DND-41 (cell line): ENCODE data around the gene MYBPC1.
"Not testable (repeated sequence)": the region's sequence is repeated elsewhere in the genome, so short reads cannot be mapped to it uniquely, and the experiment has no call there.

Experiments used
- ATAC-seq: fragments of 200-7000 bp; cut with Tn5 transposase; 3 replicates; pipeline ENCODE4 v1.9.1; 2021; ENCODE audit warnings: low read depth; ENCODE audit not compliant: insufficient read depth
- DNase-seq: peaks from one replicate; pipeline ENCODE4 v3.0.0-alpha.2; 2020
- H2AFZ ChIP-seq: 2 replicates; pipeline ENCODE4 v1.6.0; 2012; ENCODE audit warnings: low read depth, low read length
- H3K27ac ChIP-seq: 2 replicates; pipeline ENCODE4 v1.5.1; 2012; ENCODE audit warnings: low read length, inconsistent platforms
- H3K27me3 ChIP-seq: fragments of 200-600 bp; sonication (generic); 2 replicates; pipeline ENCODE4 v1.6.0; 2012; ENCODE audit warnings: low read length, mild to moderate bottlenecking, inconsistent platforms; ENCODE audit not compliant: insufficient read depth, poor library complexity
- H3K36me3 ChIP-seq: 2 replicates; pipeline ENCODE4 v1.5.1; 2012; ENCODE audit warnings: low read length, inconsistent platforms; ENCODE audit not compliant: insufficient read depth
- H3K4me1 ChIP-seq: 2 replicates; pipeline ENCODE4 v1.5.1; 2012; ENCODE audit warnings: mild to moderate bottlenecking, low read length; ENCODE audit not compliant: insufficient read depth
- H3K4me2 ChIP-seq: 2 replicates; pipeline ENCODE4 v1.6.0; 2012; ENCODE audit warnings: mild to moderate bottlenecking, moderate library complexity, low read length, inconsistent platforms; ENCODE audit not compliant: insufficient read depth
- H3K4me3 ChIP-seq, 2 experiments: fragments of 200-600 bp in 1 of 2; shearing (Covaris generic) in 1 of 2; 2 replicates each; pipeline ENCODE4 v1.5.1; 2012 to 2016; ENCODE audit warnings: inconsistent platforms in 2 of 2, low read length in 2 of 2, mild to moderate bottlenecking in 2 of 2, low read depth in 1 of 2, moderate library complexity in 1 of 2
- H3K79me2 ChIP-seq: 2 replicates; pipeline ENCODE4 v1.6.0; 2012; ENCODE audit warnings: low read length, inconsistent platforms; ENCODE audit not compliant: insufficient read depth
- H3K9ac ChIP-seq: 2 replicates; pipeline ENCODE4 v1.6.0; 2012; ENCODE audit warnings: low read depth, mild to moderate bottlenecking, inconsistent platforms, low read length, moderate library complexity
- H3K9me3 ChIP-seq: 2 replicates; pipeline ENCODE4 v1.5.1; 2012; ENCODE audit warnings: low read length, moderate library complexity, mild to moderate bottlenecking, inconsistent platforms; ENCODE audit not compliant: insufficient read depth, severe bottlenecking
- H4K20me1 ChIP-seq: 2 replicates; pipeline ENCODE4 v1.6.0; 2012; ENCODE audit warnings: low read length; ENCODE audit not compliant: insufficient read depth
- CTCF ChIP-seq: IDR thresholded peaks from 2 replicates; pipeline ENCODE4 v1.5.1; 2012; ENCODE audit warnings: borderline replicate concordance, low read length, moderate library complexity, mild to moderate bottlenecking; ENCODE audit not compliant: poor library complexity, severe bottlenecking; ENCODE audit errors: extremely low read depth
- EZH2 ChIP-seq: IDR thresholded peaks from 3 replicates; pipeline ENCODE4 v1.6.1; 2012; ENCODE audit warnings: borderline replicate concordance, low read depth, mild to moderate bottlenecking, moderate library complexity, low read length, inconsistent platforms; ENCODE audit not compliant: severe bottlenecking

Gene MYBPC1

GRCh38 chr12:101678081-101678480, 83.3 kb downstream of the MYBPC1 start:
- no peaks in the 10 kb centered on the region for H3K79me2 ChIP-seq
- H3K4me1 ChIP-seq: no peaks in the 10 kb centered on the region
- TF ChIP-seq CTCF (no peak), EZH2 (no peak)
- H3K27me3 ChIP-seq: peaks cover 5% of the 10 kb centered on the region
- H2AFZ ChIP-seq: no peak overlapping the region
- H3K27ac ChIP-seq: no peak overlapping the region
- H3K4me3 ChIP-seq: no peak overlapping the region
- H3K36me3 ChIP-seq: no peaks in the 10 kb centered on the region
- H4K20me1 ChIP-seq: no peaks in the 10 kb centered on the region
- H3K4me2 ChIP-seq: no peak overlapping the region
- ATAC-seq (no peak), DNase-seq (no peak)
- no peaks in the 10 kb centered on the region for H3K9me3 ChIP-seq
- no peak overlapping the region for H3K9ac ChIP-seq

GRCh38 chr12:101680240-101680639, 85.5 kb downstream of the MYBPC1 start:
- ATAC-seq: no peak

GRCh38 chr12:101680647-101681046, 85.9 kb downstream of the MYBPC1 start:
- Histone ChIP-seq H3K4me1 (no peaks in the 10 kb centered on the region), H3K9me3 (no peaks in the 10 kb centered on the region), H4K20me1 (no peaks in the 10 kb centered on the region), H3K79me2 (no peaks in the 10 kb centered on the region), H3K4me3 (no peak overlapping the region), H3K9ac (no peak overlapping the region), H2AFZ (no peak overlapping the region), H3K27ac (no peak overlapping the region), H3K27me3 (peaks cover 15% of the 10 kb centered on the region), H3K4me2 (no peak overlapping the region), H3K36me3 (no peaks in the 10 kb centered on the region)
- DNase-seq (no peak), ATAC-seq (no peak)
- TF ChIP-seq CTCF (no peak), EZH2 (no peak)

More at GRCh38 chr12:101680240-101680639, 85.5 kb downstream of the MYBPC1 start:
- no peaks in the 10 kb centered on the region for H3K36me3 ChIP-seq
- peaks cover 15% of the 10 kb centered on the region for H3K27me3 ChIP-seq
- H3K79me2 ChIP-seq: no peaks in the 10 kb centered on the region
- H3K9me3 ChIP-seq: no peaks in the 10 kb centered on the region
- DNase-seq: no peak
- no peak overlapping the region for H3K4me3 ChIP-seq
- TF ChIP-seq EZH2 (no peak), CTCF (no peak)
- no peak overlapping the region for H3K27ac ChIP-seq
- no peaks in the 10 kb centered on the region for H4K20me1 ChIP-seq
- H3K4me2 ChIP-seq: no peak overlapping the region
- no peak overlapping the region for H3K9ac ChIP-seq
- no peak overlapping the region for H2AFZ ChIP-seq
- H3K4me1 ChIP-seq: no peaks in the 10 kb centered on the region

GRCh38 chr12:101681627-101682026, 86.9 kb downstream of the MYBPC1 start:
- H2AFZ ChIP-seq, H3K4me1 ChIP-seq, H3K36me3 ChIP-seq, ATAC-seq, H3K9ac ChIP-seq, H3K79me2 ChIP-seq, H3K9me3 ChIP-seq, DNase-seq, H3K4me2 ChIP-seq, H4K20me1 ChIP-seq, H3K27ac ChIP-seq, H3K4me3 ChIP-seq: not testable (repeated sequence)
- H3K27me3 ChIP-seq: peaks cover 18% of the 10 kb centered on the region
